Neural cell (in vitro differentiated cells): ENCODE data around the gene ATP1A1. TPM values are rescaled to one million over a fixed set of nuclear protein-coding genes. Genes with fewer than 3 reads are reported as not detected.

ENCODE experiments used
- H2AFZ ChIP-seq: fragments of 200-600, 300-800 bp; sonication (generic), shearing (Covaris generic); 2 replicates; pipeline ENCODE4 v1.6.0; 2014; ENCODE audit warnings: low read depth, mild to moderate bottlenecking, antibody characterized with exemption, low read length, moderate library complexity
- H3F3A ChIP-seq: fragments of 200-600 bp; shearing (Covaris generic); 2 replicates; pipeline ENCODE4 v1.6.1; 2016; ENCODE audit warnings: mild to moderate bottlenecking, moderate library complexity, mixed read lengths, antibody characterized with exemption, low read length; ENCODE audit not compliant: insufficient read depth, poor library complexity, severe bottlenecking
- H3K27ac ChIP-seq: fragments of 200-600, 300-800 bp; sonication (generic), shearing (Covaris generic); 2 replicates; pipeline ENCODE4 v1.5.1; 2014; ENCODE audit warnings: mild to moderate bottlenecking, low read length, moderate library complexity
- H3K27me3 ChIP-seq: fragments of 300-800, 200-600 bp; sonication (generic), shearing (Covaris generic); 2 replicates; pipeline ENCODE4 v1.6.0; 2014; ENCODE audit warnings: mild to moderate bottlenecking, low read depth, low read length, moderate library complexity; ENCODE audit not compliant: insufficient read depth
- H3K36me3 ChIP-seq: fragments of 300-800, 200-600 bp; sonication (generic), shearing (Covaris generic); 2 replicates; pipeline ENCODE4 v1.5.1; 2014; ENCODE audit warnings: mild to moderate bottlenecking, antibody characterized with exemption, low read length, moderate library complexity; ENCODE audit not compliant: insufficient read depth
- H3K4me2 ChIP-seq: fragments of 300-800, 200-600 bp; sonication (generic), shearing (Covaris generic); 2 replicates; pipeline ENCODE4 v1.6.0; 2014; ENCODE audit warnings: mild to moderate bottlenecking, low read length
- H3K4me3 ChIP-seq: fragments of 300-800, 200-600 bp; sonication (generic), shearing (Covaris generic); 2 replicates; pipeline ENCODE4 v1.5.1; 2014; ENCODE audit warnings: mild to moderate bottlenecking, low read length, moderate library complexity
- H3K79me2 ChIP-seq: fragments of 200-600 bp; shearing (Covaris generic); replicated peaks from 2 replicates; pipeline ENCODE4 v1.6.0; 2014; ENCODE audit warnings: mild to moderate bottlenecking, low read length, moderate library complexity; ENCODE audit not compliant: insufficient read depth
- H3K9ac ChIP-seq: fragments of 300-800, 200-600 bp; sonication (generic), shearing (Covaris generic); 2 replicates; pipeline ENCODE4 v1.6.1; 2016; ENCODE audit warnings: mild to moderate bottlenecking, low read length, mixed read lengths
- H3K9me2 ChIP-seq: fragments of 200-600 bp; shearing (Covaris generic); 2 replicates; pipeline ENCODE4 v1.6.1; 2016; ENCODE audit warnings: mild to moderate bottlenecking, low read length, mixed read lengths; ENCODE audit not compliant: insufficient read depth
- H3K9me3 ChIP-seq: fragments of 200-600, 300-800 bp; sonication (generic), shearing (Covaris generic); 2 replicates; pipeline ENCODE4 v1.6.1; 2016; ENCODE audit warnings: mild to moderate bottlenecking, mixed run types, low read length, moderate library complexity, mixed read lengths
- H4K20me1 ChIP-seq: fragments of 200-600 bp; shearing (Covaris generic); 2 replicates; pipeline ENCODE4 v1.6.1; 2016; ENCODE audit warnings: mild to moderate bottlenecking, mixed run types; ENCODE audit not compliant: insufficient read depth
- CTCF ChIP-seq: fragments of 450-650 bp; IDR thresholded peaks from 2 replicates; pipeline ENCODE4 v1.5.1; 2014; ENCODE audit warnings: antibody characterized with exemption, mild to moderate bottlenecking, moderate library complexity; ENCODE audit not compliant: poor library complexity, severe bottlenecking
- EP300 ChIP-seq: fragments of 450-650 bp; conservative IDR thresholded peaks from 2 replicates; pipeline ENCODE4 v1.6.1; 2014; ENCODE audit warnings: antibody characterized with exemption, mild to moderate bottlenecking, moderate library complexity; ENCODE audit not compliant: poor library complexity, severe bottlenecking
- EZH2 ChIP-seq: fragments of 200-600, 300-800 bp; shearing (Covaris generic), sonication (generic); IDR thresholded peaks from 2 replicates; pipeline ENCODE4 v1.6.1; 2014; ENCODE audit warnings: antibody characterized with exemption, low read length, borderline replicate concordance, mild to moderate bottlenecking; ENCODE audit not compliant: insufficient read depth, poor library complexity, severe bottlenecking
- MXI1 ChIP-seq: fragments of 450-650 bp; conservative IDR thresholded peaks from 2 replicates; pipeline ENCODE4 v1.6.1; 2014; ENCODE audit warnings: antibody characterized with exemption, mild to moderate bottlenecking; ENCODE audit not compliant: poor library complexity, severe bottlenecking
- POLR2AphosphoS5 ChIP-seq: IDR thresholded peaks from 2 replicates; pipeline ENCODE4 v1.6.1; 2012
- RAD21 ChIP-seq: fragments of 450-650 bp; conservative IDR thresholded peaks from 2 replicates; pipeline ENCODE4 v1.6.1; 2014; ENCODE audit warnings: antibody characterized with exemption, mild to moderate bottlenecking, moderate library complexity
- SMC3 ChIP-seq: fragments of 450-650 bp; conservative IDR thresholded peaks from 2 replicates; pipeline ENCODE4 v1.6.1; 2014; ENCODE audit warnings: antibody characterized with exemption, mild to moderate bottlenecking, moderate library complexity; ENCODE audit not compliant: poor library complexity
- TAF1 ChIP-seq: IDR thresholded peaks from 2 replicates; pipeline ENCODE4 v1.6.1; 2012; ENCODE audit warnings: low read depth
- polyA plus RNA-seq: library from polyadenylated mRNA; depleted of rRNA; stranded (reverse); fragments of >200 nt; gene quantifications from 2 replicates; pipeline ENCODE4 v1.2.3, GENCODE V29; 2014
- TF ChIP-seq, protein P1 (sequence below): IDR thresholded peaks from 2 replicates; pipeline ENCODE4 v1.6.1; 2012; ENCODE audit warnings: borderline replicate concordance

ATP1A1 gene
- polyA plus RNA-seq, 1 donor from 2014 or later = 44.2 TPM

GRCh38 chr1:116365353-116365780, 7.7 kb upstream of the ATP1A1 start:
- Histone ChIP-seq H3K4me3 (no peak overlapping the region), H3K79me2 (no peaks in the 10 kb centered on the region), H2AFZ (no peak overlapping the region), H3K9me3 (no peaks in the 10 kb centered on the region), H3K27ac (no peak overlapping the region), H3K9me2 (no peaks in the 10 kb centered on the region), H4K20me1 (no peaks in the 10 kb centered on the region), H3K4me2 (no peak overlapping the region), H3K27me3 (no peaks in the 10 kb centered on the region), H3K36me3 (no peaks in the 10 kb centered on the region), H3F3A (no peaks in the 10 kb centered on the region), H3K9ac (no peak overlapping the region)
- no peak for TF ChIP-seq SMC3
- no peak for TF ChIP-seq CTCF
- no peak for TF ChIP-seq POLR2AphosphoS5
- no peak for TF ChIP-seq MXI1
- TF ChIP-seq TAF1 = no peak
- no peak for TF ChIP-seq EZH2
- TF ChIP-seq, protein P1, sequence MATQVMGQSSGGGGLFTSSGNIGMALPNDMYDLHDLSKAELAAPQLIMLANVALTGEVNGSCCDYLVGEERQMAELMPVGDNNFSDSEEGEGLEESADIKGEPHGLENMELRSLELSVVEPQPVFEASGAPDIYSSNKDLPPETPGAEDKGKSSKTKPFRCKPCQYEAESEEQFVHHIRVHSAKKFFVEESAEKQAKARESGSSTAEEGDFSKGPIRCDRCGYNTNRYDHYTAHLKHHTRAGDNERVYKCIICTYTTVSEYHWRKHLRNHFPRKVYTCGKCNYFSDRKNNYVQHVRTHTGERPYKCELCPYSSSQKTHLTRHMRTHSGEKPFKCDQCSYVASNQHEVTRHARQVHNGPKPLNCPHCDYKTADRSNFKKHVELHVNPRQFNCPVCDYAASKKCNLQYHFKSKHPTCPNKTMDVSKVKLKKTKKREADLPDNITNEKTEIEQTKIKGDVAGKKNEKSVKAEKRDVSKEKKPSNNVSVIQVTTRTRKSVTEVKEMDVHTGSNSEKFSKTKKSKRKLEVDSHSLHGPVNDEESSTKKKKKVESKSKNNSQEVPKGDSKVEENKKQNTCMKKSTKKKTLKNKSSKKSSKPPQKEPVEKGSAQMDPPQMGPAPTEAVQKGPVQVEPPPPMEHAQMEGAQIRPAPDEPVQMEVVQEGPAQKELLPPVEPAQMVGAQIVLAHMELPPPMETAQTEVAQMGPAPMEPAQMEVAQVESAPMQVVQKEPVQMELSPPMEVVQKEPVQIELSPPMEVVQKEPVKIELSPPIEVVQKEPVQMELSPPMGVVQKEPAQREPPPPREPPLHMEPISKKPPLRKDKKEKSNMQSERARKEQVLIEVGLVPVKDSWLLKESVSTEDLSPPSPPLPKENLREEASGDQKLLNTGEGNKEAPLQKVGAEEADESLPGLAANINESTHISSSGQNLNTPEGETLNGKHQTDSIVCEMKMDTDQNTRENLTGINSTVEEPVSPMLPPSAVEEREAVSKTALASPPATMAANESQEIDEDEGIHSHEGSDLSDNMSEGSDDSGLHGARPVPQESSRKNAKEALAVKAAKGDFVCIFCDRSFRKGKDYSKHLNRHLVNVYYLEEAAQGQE = no peak
- no peak for TF ChIP-seq RAD21
- TF ChIP-seq EP300 = no peak

DNA sequence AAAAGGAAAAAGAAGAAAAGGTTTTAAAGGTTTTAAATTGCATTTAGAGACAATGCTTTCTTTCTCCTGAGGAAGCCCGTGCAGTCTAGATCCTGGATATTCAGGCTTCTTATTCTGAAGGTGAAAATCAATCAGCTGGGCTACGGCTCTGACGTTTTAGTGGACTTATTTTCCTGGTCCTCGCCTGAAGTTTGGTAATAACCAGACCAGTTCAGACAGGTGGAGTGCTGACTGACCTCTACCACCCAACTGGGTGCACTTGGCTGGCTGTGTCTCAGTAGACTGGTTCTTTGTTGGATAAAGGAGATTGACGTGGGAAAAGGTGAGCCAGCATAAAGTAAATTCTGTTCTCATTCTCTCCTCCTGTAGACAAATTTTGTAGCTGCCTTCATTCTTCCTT, 7.2 kb upstream of the ATP1A1 start:
- no peak overlapping the region for H2AFZ ChIP-seq
- H3K36me3 ChIP-seq = no peaks in the 10 kb centered on the region
- no peak overlapping the region for H3K9ac ChIP-seq
- no peaks in the 10 kb centered on the region for H3K27me3 ChIP-seq
- no peaks in the 10 kb centered on the region for H3K9me3 ChIP-seq
- H3K4me2 ChIP-seq = no peak overlapping the region
- H3K9me2 ChIP-seq = no peaks in the 10 kb centered on the region
- H3K79me2 ChIP-seq = no peaks in the 10 kb centered on the region
- H3F3A ChIP-seq = no peaks in the 10 kb centered on the region
- H3K4me3 ChIP-seq = no peak overlapping the region
- H4K20me1 ChIP-seq = no peaks in the 10 kb centered on the region
- TF ChIP-seq SMC3 (no peak), EZH2 (no peak), POLR2AphosphoS5 (no peak), RAD21 (no peak), TAF1 (no peak), MXI1 (no peak), CTCF (no peak), EP300 (no peak)
- TF ChIP-seq, protein P1 = no peak
- H3K27ac ChIP-seq = no peak overlapping the region
